ENCODE data around the gene KIAA0232. TPM values are rescaled to one million over a fixed set of nuclear protein-coding genes. Genes with fewer than 3 reads are reported as not detected.
"Not testable (repeated sequence)": the region's sequence is repeated elsewhere in the genome, so short reads cannot be mapped to it uniquely, and the experiment has no call there.

Gene KIAA0232
- total RNA-seq, 1 donor from 2014 or later, result 32.1 TPM

GRCh38 chr4:6781561-6781960 is 966 bp upstream of the KIAA0232 start:
- no peak for TF ChIP-seq CTCF (IDR thresholded peaks at IDR 0.05; ENCODE audit: insufficient read depth, low read length, poor library complexity, severe bottlenecking)
- no peak for DNase-seq (ENCODE audit: low read depth)
- no peaks in the 10 kb centered on the region for H3K27me3 ChIP-seq (ENCODE audit: control insufficient read depth, insufficient read depth, low read length)
- no peaks in the 10 kb centered on the region for H3K36me3 ChIP-seq (ENCODE audit: control insufficient read depth, insufficient read depth, low read length)
- H3K4me3 ChIP-seq (ENCODE audit: low read depth, low read length), result no peak overlapping the region

GRCh38 chr4:6782846-6783110 is 251 bp downstream of the KIAA0232 start:
- Histone ChIP-seq H3K27me3 (ENCODE audit: control insufficient read depth, insufficient read depth, low read length) (no peaks in the 10 kb centered on the region), H3K4me3 (ENCODE audit: low read depth, low read length) (peak overlapping the region; percentile 98), H3K36me3 (ENCODE audit: control insufficient read depth, insufficient read depth, low read length) (no peaks in the 10 kb centered on the region)
- no peak for DNase-seq (ENCODE audit: low read depth)
- no peak for TF ChIP-seq CTCF (IDR thresholded peaks at IDR 0.05; ENCODE audit: insufficient read depth, low read length, poor library complexity, severe bottlenecking)

- Histone ChIP-seq H3K4me3 (ENCODE audit: low read depth, low read length) (peak overlapping the region; percentile 98), H3K27me3 (ENCODE audit: control insufficient read depth, insufficient read depth, low read length) (no peaks in the 10 kb centered on the region), H3K36me3 (ENCODE audit: control insufficient read depth, insufficient read depth, low read length) (no peaks in the 10 kb centered on the region)
- no peak for DNase-seq (ENCODE audit: low read depth)
- no peak for TF ChIP-seq CTCF (IDR thresholded peaks at IDR 0.05; ENCODE audit: insufficient read depth, low read length, poor library complexity, severe bottlenecking)
These were observed 819 bp downstream of the KIAA0232 start for GRCh38 chr4:6783111-6783981.

GRCh38 chr4:6785572-6785925 is 3.0 kb downstream of the KIAA0232 start:
- H3K4me3 ChIP-seq (ENCODE audit: low read depth, low read length), result no peak overlapping the region
- H3K27me3 ChIP-seq (ENCODE audit: control insufficient read depth, insufficient read depth, low read length), result no peaks in the 10 kb centered on the region
- no peak for TF ChIP-seq CTCF (IDR thresholded peaks at IDR 0.05; ENCODE audit: insufficient read depth, low read length, poor library complexity, severe bottlenecking)
- H3K36me3 ChIP-seq (ENCODE audit: control insufficient read depth, insufficient read depth, low read length), result no peaks in the 10 kb centered on the region
- no peak for DNase-seq (ENCODE audit: low read depth)

- H3K27me3 ChIP-seq (ENCODE audit: control insufficient read depth, insufficient read depth, low read length), result no peaks in the 10 kb centered on the region
- no peak for DNase-seq (ENCODE audit: low read depth)
- no peak for TF ChIP-seq CTCF (IDR thresholded peaks at IDR 0.05; ENCODE audit: insufficient read depth, low read length, poor library complexity, severe bottlenecking)
- no peaks in the 10 kb centered on the region for H3K36me3 ChIP-seq (ENCODE audit: control insufficient read depth, insufficient read depth, low read length)
- no peak overlapping the region for H3K4me3 ChIP-seq (ENCODE audit: low read depth, low read length)
These were observed 5.6 kb downstream of the KIAA0232 start for GRCh38 chr4:6788123-6788522.

GRCh38 chr4:6791245-6791644 is 8.7 kb downstream of the KIAA0232 start:
- not testable (repeated sequence) for H3K4me3 ChIP-seq (ENCODE audit: low read depth, low read length); DNase-seq (ENCODE audit: low read depth); H3K27me3 ChIP-seq (ENCODE audit: control insufficient read depth, insufficient read depth, low read length); H3K36me3 ChIP-seq (ENCODE audit: control insufficient read depth, insufficient read depth, low read length)

- DNase-seq (ENCODE audit: low read depth); H3K4me3 ChIP-seq (ENCODE audit: low read depth, low read length); H3K36me3 ChIP-seq (ENCODE audit: control insufficient read depth, insufficient read depth, low read length); H3K27me3 ChIP-seq (ENCODE audit: control insufficient read depth, insufficient read depth, low read length): not testable (repeated sequence)
These were observed 9.3 kb downstream of the KIAA0232 start for GRCh38 chr4:6791796-6792195.

Measured in kidney epithelial cell (primary cell).